Adrenal gland (tissue), 5 donors: ENCODE data around the gene RIMBP2.

Source experiments
- POLR2A ChIP-seq, 2 donors: fragments of 450-650 bp; IDR thresholded peaks; one replicate each; pipeline ENCODE4 v1.6.1; 2017; ENCODE audit warnings: antibody characterized with exemption in 2 of 2, mild to moderate bottlenecking in 2 of 2, moderate library complexity in 1 of 2
- TF ChIP-seq, protein P1 (sequence below), 6 experiments: fragments of 450-650 bp in 4 of 6; fragments of 200-600 bp in 2 of 6; sonication (generic) in 1 of 6; IDR thresholded peaks; 1 replicate in 5 of 6; 2 replicates in 1 of 6; pipeline versions ENCODE4 v1.5.1 to v1.8.0; 2016 to 2021; ENCODE audit warnings: antibody characterized with exemption in 6 of 6, mild to moderate bottlenecking in 2 of 6, moderate library complexity in 1 of 6
- donor health status: DM: no; HTN: no; CAD: no.

DNA sequence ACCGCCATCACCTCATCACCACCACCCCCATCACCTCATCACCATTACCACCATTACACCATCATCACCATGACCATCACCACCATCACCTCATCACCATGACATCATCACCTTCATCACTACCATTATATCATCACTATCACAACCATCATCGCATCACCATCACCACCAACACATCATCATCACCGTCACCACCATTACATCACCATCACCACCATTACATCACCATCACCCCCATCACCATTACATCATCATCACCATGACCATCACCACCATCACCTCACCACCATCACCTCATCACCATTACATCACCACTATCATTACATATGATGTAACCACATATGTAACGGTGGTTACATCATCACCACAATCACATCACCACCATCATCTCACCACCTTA lies 132.3 kb downstream of the RIMBP2 start:
- TF ChIP-seq, protein P1, sequence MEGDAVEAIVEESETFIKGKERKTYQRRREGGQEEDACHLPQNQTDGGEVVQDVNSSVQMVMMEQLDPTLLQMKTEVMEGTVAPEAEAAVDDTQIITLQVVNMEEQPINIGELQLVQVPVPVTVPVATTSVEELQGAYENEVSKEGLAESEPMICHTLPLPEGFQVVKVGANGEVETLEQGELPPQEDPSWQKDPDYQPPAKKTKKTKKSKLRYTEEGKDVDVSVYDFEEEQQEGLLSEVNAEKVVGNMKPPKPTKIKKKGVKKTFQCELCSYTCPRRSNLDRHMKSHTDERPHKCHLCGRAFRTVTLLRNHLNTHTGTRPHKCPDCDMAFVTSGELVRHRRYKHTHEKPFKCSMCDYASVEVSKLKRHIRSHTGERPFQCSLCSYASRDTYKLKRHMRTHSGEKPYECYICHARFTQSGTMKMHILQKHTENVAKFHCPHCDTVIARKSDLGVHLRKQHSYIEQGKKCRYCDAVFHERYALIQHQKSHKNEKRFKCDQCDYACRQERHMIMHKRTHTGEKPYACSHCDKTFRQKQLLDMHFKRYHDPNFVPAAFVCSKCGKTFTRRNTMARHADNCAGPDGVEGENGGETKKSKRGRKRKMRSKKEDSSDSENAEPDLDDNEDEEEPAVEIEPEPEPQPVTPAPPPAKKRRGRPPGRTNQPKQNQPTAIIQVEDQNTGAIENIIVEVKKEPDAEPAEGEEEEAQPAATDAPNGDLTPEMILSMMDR (IDR thresholded peaks at IDR 0.05), result no peak
- no peak for TF ChIP-seq POLR2A (IDR thresholded peaks at IDR 0.05)
